Eye (tissue), 1 donor: Measurements from ENCODE around the gene AFF3.

Source experiments
- DNase-seq: peaks from one replicate; pipeline ENCODE4 v3.0.0-alpha.2; 2015

Gene AFF3

GRCh38 chr2:99918389-99918788 lies 224.0 kb downstream of the AFF3 start:
- DNase-seq = no peak

GRCh38 chr2:99915108-99915675 lies 227.2 kb downstream of the AFF3 start:
- no peak for DNase-seq

- DNase-seq = no peak
Observed at GRCh38 chr2:99911736-99912135, 230.7 kb downstream of the AFF3 start.

GRCh38 chr2:99910902-99911301 lies 231.5 kb downstream of the AFF3 start:
- DNase-seq = no peak

- no peak for DNase-seq
Observed at GRCh38 chr2:99905636-99906035, 236.8 kb downstream of the AFF3 start.

GRCh38 chr2:99905025-99905424 lies 237.4 kb downstream of the AFF3 start:
- no peak for DNase-seq

GRCh38 chr2:99903981-99904380 lies 238.4 kb downstream of the AFF3 start:
- no peak for DNase-seq

GRCh38 chr2:99900556-99900955 lies 241.8 kb downstream of the AFF3 start:
- no peak for DNase-seq

GRCh38 chr2:99899882-99900281 lies 242.5 kb downstream of the AFF3 start:
- DNase-seq = no peak

- DNase-seq = no peak
Observed at GRCh38 chr2:99899058-99899855, 243.1 kb downstream of the AFF3 start.

GRCh38 chr2:99898336-99899048 lies 243.9 kb downstream of the AFF3 start:
- DNase-seq = no peak

GRCh38 chr2:99891428-99891780 lies 251.0 kb downstream of the AFF3 start:
- no peak for DNase-seq

- DNase-seq = no peak
Observed at GRCh38 chr2:99890568-99891427, 251.6 kb downstream of the AFF3 start.

- peak; percentile 50 for DNase-seq
Observed at GRCh38 chr2:99888617-99889016, 253.8 kb downstream of the AFF3 start.

GRCh38 chr2:99886418-99886817 lies 256.0 kb downstream of the AFF3 start:
- DNase-seq = no peak

- peak; percentile 65 for DNase-seq
Observed at GRCh38 chr2:99883358-99883757, 259.0 kb downstream of the AFF3 start.

- DNase-seq = peak; percentile 93
Observed at GRCh38 chr2:99881901-99882591, 260.3 kb downstream of the AFF3 start.

- DNase-seq = no peak
Observed at GRCh38 chr2:99880964-99881294, 261.5 kb downstream of the AFF3 start.

- DNase-seq = peak; percentile 59
Observed at GRCh38 chr2:99880148-99880963, 262.0 kb downstream of the AFF3 start.

GRCh38 chr2:99879481-99879880 lies 262.9 kb downstream of the AFF3 start:
- DNase-seq = no peak

- DNase-seq = no peak
Observed at GRCh38 chr2:99878581-99879350, 263.6 kb downstream of the AFF3 start.
